ENCODE results near the gene GPR180.
"Not testable (repeated sequence)": the region's sequence is repeated elsewhere in the genome, so short reads cannot be mapped to it uniquely, and the experiment has no call there.

GPR180 gene

GRCh38 chr13:94596575-94596971 lies 5.1 kb upstream of the GPR180 start:
- no peak for DNase-seq (ENCODE audit: low read depth)

DNA sequence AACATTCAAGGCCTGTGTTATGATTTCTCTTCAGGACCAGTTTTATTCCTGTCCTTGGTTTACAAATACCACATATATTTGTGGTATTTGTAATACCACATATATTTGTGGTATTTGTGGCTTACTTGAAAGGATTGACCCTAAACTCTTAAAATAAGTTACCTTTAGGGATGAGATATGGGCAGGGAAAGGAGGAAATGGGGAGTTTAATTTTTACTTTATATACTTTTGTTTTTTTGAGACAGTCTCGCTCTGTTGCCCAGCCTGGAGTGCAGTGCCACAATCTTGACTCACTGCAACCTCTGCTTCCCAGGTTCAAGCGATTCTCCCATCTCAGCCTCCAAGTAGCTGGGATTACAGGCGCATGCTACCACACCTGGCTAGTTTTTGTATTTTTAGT lies 3.4 kb upstream of the GPR180 start:
- no peak for DNase-seq (ENCODE audit: low read depth)

DNA sequence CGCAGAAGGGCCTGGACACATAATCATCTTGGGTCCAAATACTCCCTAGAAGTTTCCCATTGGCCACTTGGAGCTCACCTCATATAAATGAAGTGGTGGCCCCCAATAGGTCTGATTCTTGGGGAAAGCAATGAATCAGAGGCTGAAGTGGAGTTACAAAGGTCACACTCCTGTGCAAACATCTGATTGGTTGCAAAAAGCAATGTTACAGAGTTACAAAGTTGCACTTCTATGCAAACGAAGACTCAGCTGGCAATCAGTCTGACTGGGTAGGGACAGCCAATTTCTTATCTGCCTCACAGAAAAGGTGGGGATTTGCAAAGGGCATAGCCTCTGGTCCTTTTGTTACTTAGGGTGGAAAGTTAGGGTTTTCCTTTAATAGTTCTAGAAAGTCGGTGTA lies 1.8 kb upstream of the GPR180 start:
- no peak for DNase-seq (ENCODE audit: low read depth)

DNA sequence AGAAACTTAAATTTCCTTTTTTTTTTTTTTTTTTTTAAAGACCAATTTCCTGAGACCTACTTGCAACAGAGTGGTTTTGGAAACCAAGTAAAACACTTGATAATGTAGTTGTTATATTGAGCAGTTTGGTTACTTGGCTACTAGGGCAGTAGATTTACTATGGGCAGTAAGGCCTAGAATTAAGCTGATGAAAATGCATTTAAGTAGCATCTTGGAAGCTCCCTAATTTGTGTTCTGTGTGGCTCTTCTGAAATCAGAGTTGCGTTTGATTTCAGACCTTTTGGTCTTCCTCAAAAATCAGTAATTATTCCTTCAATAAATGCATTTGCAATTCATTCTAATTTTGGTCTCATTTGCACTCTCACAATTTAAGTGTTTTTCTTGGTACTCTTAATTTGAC lies 810 bp downstream of the GPR180 start:
- DNase-seq (ENCODE audit: low read depth) = no peak

DNA sequence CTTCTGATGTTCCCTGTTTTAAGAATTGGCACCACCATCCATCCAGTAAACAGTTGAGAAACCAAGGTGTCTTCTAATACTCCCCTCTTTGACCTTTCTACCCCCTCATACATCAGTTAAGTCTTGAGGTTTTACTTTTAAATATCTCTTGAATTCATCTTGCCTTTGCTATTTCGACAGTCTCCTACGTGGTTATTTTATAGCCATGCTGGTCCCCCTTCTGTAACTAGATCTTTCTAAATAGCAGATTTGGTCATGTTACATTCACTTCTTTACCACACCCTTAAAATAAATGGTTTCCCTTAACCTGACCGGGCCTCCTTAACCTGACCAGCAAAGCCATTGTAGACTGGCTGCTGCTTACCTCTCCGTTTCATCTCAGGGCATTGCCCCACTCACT lies 5.4 kb downstream of the GPR180 start:
- DNase-seq (ENCODE audit: low read depth) = no peak

- no peak for DNase-seq (ENCODE audit: low read depth)
Measured at GRCh38 chr13:94607939-94608338, 6.3 kb downstream of the GPR180 start.

DNA sequence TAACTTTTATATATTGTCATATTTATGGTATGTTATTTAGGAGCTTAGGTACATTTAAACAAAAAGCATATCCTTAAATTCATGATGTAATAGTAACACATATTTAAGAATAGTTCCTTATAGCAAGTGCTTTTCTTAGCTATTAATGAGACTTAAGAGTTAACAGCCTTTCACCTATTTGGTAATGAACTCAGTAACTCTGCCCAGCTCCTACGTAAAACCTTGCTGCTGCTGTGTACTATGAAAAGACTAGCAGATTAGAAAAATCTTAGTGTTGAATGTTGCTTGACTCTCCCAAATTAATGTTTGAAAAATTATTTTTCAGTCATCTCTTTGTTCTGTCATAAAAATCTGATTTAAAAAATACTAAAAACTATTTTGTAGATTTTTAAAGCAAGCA lies 6.9 kb downstream of the GPR180 start:
- DNase-seq (ENCODE audit: low read depth) = no peak

DNA sequence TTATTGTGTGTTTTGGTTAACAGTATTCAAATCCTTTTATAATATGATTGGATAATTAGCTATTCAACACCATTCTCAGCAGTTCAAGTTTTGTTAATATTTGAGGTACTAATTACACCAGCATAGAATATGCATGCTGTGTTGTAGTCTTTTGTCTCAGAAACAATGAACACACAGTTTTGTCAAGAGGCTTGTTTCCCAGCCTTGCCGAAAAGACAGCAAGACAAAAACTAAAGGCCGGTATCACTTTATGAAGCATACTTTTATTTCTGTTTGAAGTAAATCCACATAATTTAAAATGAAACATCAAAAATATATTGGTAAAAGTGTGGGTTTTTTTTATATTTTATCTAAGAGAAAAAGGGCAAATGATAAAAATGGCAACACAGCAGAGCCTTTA lies 7.5 kb downstream of the GPR180 start:
- DNase-seq (ENCODE audit: low read depth) = no peak

DNA sequence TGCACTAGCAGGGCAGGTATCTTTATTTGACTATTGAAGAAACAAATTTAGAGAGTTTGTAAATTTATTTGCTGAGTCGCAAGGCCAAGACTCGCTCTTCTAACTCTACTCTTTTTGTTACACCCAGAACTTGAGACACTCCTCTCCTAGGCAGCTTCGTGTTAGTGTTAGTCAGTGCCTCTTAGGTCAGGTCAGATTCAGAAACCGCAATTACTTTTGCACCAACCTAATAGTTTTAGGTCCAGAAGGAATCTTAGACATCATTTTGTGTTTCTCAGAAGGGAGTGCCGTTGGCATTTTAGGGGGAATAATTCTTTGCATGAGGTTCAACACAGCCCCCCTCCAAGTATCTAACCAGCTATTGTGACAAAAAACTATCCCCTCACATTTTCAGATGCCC lies 8.8 kb downstream of the GPR180 start:
- DNase-seq (ENCODE audit: low read depth) = no peak

DNA sequence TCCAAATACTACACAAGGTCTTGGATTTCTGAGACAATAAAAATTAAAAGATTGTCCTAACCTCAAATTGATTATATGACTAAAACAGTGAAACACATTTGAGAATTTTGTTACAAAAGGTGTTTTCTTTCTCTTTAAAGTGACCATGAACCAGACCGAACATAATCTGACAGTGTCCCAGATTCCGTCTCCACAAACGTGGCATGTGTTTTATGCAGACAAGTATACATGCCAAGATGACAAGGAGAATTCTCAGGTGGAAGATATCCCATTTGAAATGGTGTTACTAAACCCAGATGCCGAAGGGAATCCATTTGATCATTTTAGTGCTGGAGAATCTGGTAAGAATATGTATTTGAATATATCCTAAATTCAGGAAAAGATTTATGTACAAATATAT lies 10.4 kb downstream of the GPR180 start:
- DNase-seq (ENCODE audit: low read depth) = no peak

- no peak for DNase-seq (ENCODE audit: low read depth)
Measured at GRCh38 chr13:94613051-94613450, 11.4 kb downstream of the GPR180 start.

GRCh38 chr13:94617389-94618000 lies 15.8 kb downstream of the GPR180 start:
- no peak for DNase-seq (ENCODE audit: low read depth)

DNA sequence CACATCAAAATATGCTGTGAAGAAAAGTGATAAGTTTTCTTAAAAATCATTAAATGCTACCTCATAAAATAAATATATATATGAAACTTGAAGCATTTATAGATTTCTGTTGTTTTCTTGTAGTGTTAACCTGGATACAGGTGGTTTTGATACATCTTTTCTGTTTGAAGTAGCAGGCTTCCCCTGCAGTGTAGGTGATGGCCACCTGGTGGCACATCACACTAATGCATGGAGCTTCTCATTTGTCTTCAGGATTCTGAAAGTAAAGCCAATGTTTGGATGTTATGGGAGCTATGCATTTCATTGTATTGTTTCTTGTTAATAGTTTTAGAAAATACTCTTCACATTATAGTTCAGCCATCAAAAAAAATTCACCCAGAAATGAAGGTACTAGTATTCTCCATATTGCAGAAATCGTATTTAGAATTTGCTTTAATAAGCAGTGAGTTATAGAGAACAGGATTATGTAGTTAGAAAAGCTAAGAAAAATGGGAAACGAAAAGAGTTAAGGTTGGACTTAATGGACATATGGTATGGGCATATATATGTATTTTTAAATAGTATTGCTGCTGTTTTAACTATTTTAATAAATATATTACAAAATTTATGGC lies 18.7 kb downstream of the GPR180 start:
- no peak for DNase-seq (ENCODE audit: low read depth)

- no peak for DNase-seq (ENCODE audit: low read depth)
Measured at GRCh38 chr13:94622344-94622743, 20.7 kb downstream of the GPR180 start.

- no peak for DNase-seq (ENCODE audit: low read depth)
Measured at GRCh38 chr13:94623316-94623715, 21.7 kb downstream of the GPR180 start.

GRCh38 chr13:94630858-94631257 lies 29.2 kb downstream of the GPR180 start:
- no peak for DNase-seq (ENCODE audit: low read depth)

- no peak for DNase-seq (ENCODE audit: low read depth)
Measured at GRCh38 chr13:94632226-94632980, 30.7 kb downstream of the GPR180 start.

GRCh38 chr13:94636096-94636495 lies 34.4 kb downstream of the GPR180 start:
- not testable (repeated sequence) for DNase-seq (ENCODE audit: low read depth)

DNA sequence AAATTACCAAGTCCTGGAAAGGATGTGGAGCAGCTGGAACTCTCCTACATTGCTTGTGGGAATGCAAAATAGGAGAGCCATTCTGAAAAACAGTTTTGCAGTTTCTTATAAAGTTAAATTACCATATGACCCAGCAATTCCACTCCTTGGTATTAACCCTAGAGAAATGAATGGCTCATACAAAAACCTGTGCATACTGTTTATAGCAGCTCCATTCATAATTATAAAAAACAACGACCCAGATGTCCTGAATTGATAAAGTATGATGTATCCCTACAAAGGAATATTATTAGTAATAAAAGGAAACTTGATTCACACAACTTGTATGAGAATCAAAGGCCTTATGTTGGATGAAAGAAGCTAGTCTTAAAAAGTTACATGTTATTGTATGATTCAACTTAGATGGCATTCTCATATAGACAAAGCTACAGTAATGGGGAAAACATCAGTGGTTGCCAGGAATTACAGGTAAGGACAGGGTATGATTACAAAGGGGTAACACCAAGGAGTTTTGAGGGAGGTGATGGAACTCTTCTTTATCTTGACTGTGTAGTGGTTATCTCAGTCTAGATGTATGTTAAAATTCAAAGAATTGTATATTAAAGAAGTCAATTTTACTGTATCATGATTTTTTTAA lies 35.4 kb downstream of the GPR180 start:
- no peak for DNase-seq (ENCODE audit: low read depth)

- not testable (repeated sequence) for DNase-seq (ENCODE audit: low read depth)
Measured at GRCh38 chr13:94637677-94638076, 36.0 kb downstream of the GPR180 start.

DNA sequence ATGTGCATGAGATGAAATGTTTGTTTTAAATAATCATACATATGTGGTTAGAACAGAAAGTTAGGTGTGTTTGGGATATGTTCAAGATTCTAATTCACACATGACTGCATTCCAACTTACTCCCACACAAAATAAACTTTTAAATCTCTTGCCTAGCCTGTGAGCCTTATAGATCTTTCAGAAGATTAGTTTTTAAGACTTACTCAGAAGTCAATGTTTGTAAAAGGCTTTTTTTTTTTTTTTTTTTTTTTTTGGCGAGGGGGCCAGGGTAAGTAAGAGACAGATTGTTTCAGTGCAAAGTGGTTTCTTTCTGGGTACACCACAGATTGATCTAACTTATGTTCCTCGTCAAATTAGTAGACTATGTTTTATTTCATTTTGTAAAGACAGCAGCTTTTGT lies 39.1 kb downstream of the GPR180 start:
- DNase-seq (ENCODE audit: low read depth) = no peak

- DNase-seq (ENCODE audit: low read depth) = no peak
Measured at GRCh38 chr13:94641409-94641941, 39.8 kb downstream of the GPR180 start.

- no peak for DNase-seq (ENCODE audit: low read depth)
Measured at GRCh38 chr13:94646904-94647303, 45.2 kb downstream of the GPR180 start.
